HG02763 (cell line): ENCODE measurements around the gene RIT2.

Source experiments
- ATAC-seq: cut with Tn5 transposase; IDR thresholded peaks from one replicate; pipeline ENCODE4 v1.9.1; 2021; ENCODE audit warnings: mild to moderate bottlenecking, moderate library complexity; ENCODE audit not compliant: unreplicated experiment

RIT2 gene

GRCh38 chr18:43115076-43115921, at the start of gene RIT2:
RIT2 (minus strand) TSS chr18:43115685.
- ATAC-seq = no peak

- ATAC-seq = no peak
Observed at GRCh38 chr18:43161528-43161927, 46.0 kb upstream of the RIT2 start.

- ATAC-seq = no peak
Observed at GRCh38 chr18:43160509-43160908, 45.0 kb upstream of the RIT2 start.

GRCh38 chr18:43159926-43160325, 44.4 kb upstream of the RIT2 start:
- no peak for ATAC-seq

GRCh38 chr18:43159086-43159770, 43.7 kb upstream of the RIT2 start:
- ATAC-seq = no peak

GRCh38 chr18:43158381-43158780, 42.9 kb upstream of the RIT2 start:
- ATAC-seq = no peak

GRCh38 chr18:43155842-43156241, 40.4 kb upstream of the RIT2 start:
- no peak for ATAC-seq

- ATAC-seq = no peak
Observed at GRCh38 chr18:43148231-43148630, 32.7 kb upstream of the RIT2 start.

GRCh38 chr18:43141208-43141607, 25.7 kb upstream of the RIT2 start:
- no peak for ATAC-seq

- ATAC-seq = no peak
Observed at GRCh38 chr18:43139288-43139946, 23.9 kb upstream of the RIT2 start.

GRCh38 chr18:43134876-43135275, 19.4 kb upstream of the RIT2 start:
- ATAC-seq = no peak

- ATAC-seq = no peak
Observed at GRCh38 chr18:43130716-43131260, 15.3 kb upstream of the RIT2 start.

- ATAC-seq = no peak
Observed at GRCh38 chr18:43129946-43130524, 14.6 kb upstream of the RIT2 start.

- no peak for ATAC-seq
Observed at GRCh38 chr18:43125471-43125870, 10.0 kb upstream of the RIT2 start.

- ATAC-seq = no peak
Observed at GRCh38 chr18:43122955-43123354, 7.5 kb upstream of the RIT2 start.

- no peak for ATAC-seq
Observed at GRCh38 chr18:43116699-43117294, 1.3 kb upstream of the RIT2 start.

GRCh38 chr18:43113220-43113895, 2.1 kb downstream of the RIT2 start:
- ATAC-seq = no peak

- ATAC-seq = no peak
Observed at GRCh38 chr18:43108882-43109281, 6.6 kb downstream of the RIT2 start.

- no peak for ATAC-seq
Observed at GRCh38 chr18:43108469-43108868, 7.0 kb downstream of the RIT2 start.

- no peak for ATAC-seq
Observed at GRCh38 chr18:43093646-43094045, 21.8 kb downstream of the RIT2 start.
